IPS DF 19.7 (cell line): ENCODE results near the gene TMEM204.

ENCODE experiments used
- DNase-seq: peaks from one replicate; pipeline ENCODE4 v3.0.0-alpha.2; 2013; ENCODE audit warnings: low read depth, low spot score

TMEM204 gene

GRCh38 chr16:1557576-1557975 lies 24.1 kb downstream of the TMEM204 start:
- DNase-seq: no peak

GRCh38 chr16:1559446-1559975 lies 26.0 kb downstream of the TMEM204 start:
- no peak for DNase-seq

- no peak for DNase-seq
These were observed 26.7 kb downstream of the TMEM204 start for GRCh38 chr16:1560153-1560552.

- no peak for DNase-seq
These were observed 27.4 kb downstream of the TMEM204 start for GRCh38 chr16:1560866-1561265.

GRCh38 chr16:1561266-1561665 lies 27.8 kb downstream of the TMEM204 start:
- DNase-seq: no peak

- no peak for DNase-seq
These were observed 28.4 kb downstream of the TMEM204 start for GRCh38 chr16:1561836-1562235.

GRCh38 chr16:1563786-1564185 lies 30.3 kb downstream of the TMEM204 start:
- DNase-seq: no peak

- DNase-seq: no peak
These were observed 30.9 kb downstream of the TMEM204 start for GRCh38 chr16:1564325-1564724.

GRCh38 chr16:1565083-1565805 lies 31.8 kb downstream of the TMEM204 start:
- DNase-seq: no peak

- DNase-seq: no peak
These were observed 34.5 kb downstream of the TMEM204 start for GRCh38 chr16:1567988-1568387.

- DNase-seq: no peak
These were observed 37.7 kb downstream of the TMEM204 start for GRCh38 chr16:1571012-1571671.

- no peak for DNase-seq
These were observed 39.2 kb downstream of the TMEM204 start for GRCh38 chr16:1572673-1573072.

- DNase-seq: no peak
These were observed 39.8 kb downstream of the TMEM204 start for GRCh38 chr16:1573301-1573700.

GRCh38 chr16:1575578-1575977 lies 42.1 kb downstream of the TMEM204 start:
- no peak for DNase-seq

GRCh38 chr16:1579214-1579613 lies 45.7 kb downstream of the TMEM204 start:
- no peak for DNase-seq

- DNase-seq: no peak
These were observed 46.8 kb downstream of the TMEM204 start for GRCh38 chr16:1580256-1580655.

- no peak for DNase-seq
These were observed 47.5 kb downstream of the TMEM204 start for GRCh38 chr16:1580956-1581355.

GRCh38 chr16:1581804-1582203 lies 48.3 kb downstream of the TMEM204 start:
- no peak for DNase-seq

- no peak for DNase-seq
These were observed 49.7 kb downstream of the TMEM204 start for GRCh38 chr16:1583180-1583579.

GRCh38 chr16:1584926-1585484 lies 51.5 kb downstream of the TMEM204 start:
- no peak for DNase-seq

GRCh38 chr16:1590366-1590765 lies 56.9 kb downstream of the TMEM204 start:
- no peak for DNase-seq

GRCh38 chr16:1590930-1591705 lies 57.7 kb downstream of the TMEM204 start:
- no peak for DNase-seq
